Kidney epithelial cell (primary cell): ENCODE data around the gene SNRK. TPM values are rescaled to one million over a fixed set of nuclear protein-coding genes. Genes with fewer than 3 reads are reported as not detected.

Experiments used
- DNase-seq: peaks from one replicate; pipeline ENCODE4 v3.0.0-alpha.2; 2010; ENCODE audit warnings: low read depth
- H3K27me3 ChIP-seq: 2 replicates; pipeline ENCODE4 v1.6.0; 2011; ENCODE audit warnings: low read length; ENCODE audit not compliant: control insufficient read depth, insufficient read depth
- H3K36me3 ChIP-seq: 2 replicates; pipeline ENCODE4 v1.5.1; 2011; ENCODE audit warnings: low read length; ENCODE audit not compliant: control insufficient read depth, insufficient read depth
- H3K4me3 ChIP-seq: 2 replicates; pipeline ENCODE4 v1.5.1; 2011; ENCODE audit warnings: low read depth, mild to moderate bottlenecking, control low read depth, low read length
- total RNA-seq: library from RNA; depleted of rRNA; stranded (reverse); fragments of >200 nt; gene quantifications from 2 replicates; pipeline ENCODE4 v1.2.3, GENCODE V29; 2015
- TF ChIP-seq, protein P1 (sequence below): IDR thresholded peaks from 2 replicates; pipeline ENCODE4 v1.5.1; 2011; ENCODE audit warnings: mild to moderate bottlenecking, moderate library complexity, low read length, control low read depth, inconsistent platforms; ENCODE audit not compliant: insufficient read depth, poor library complexity, severe bottlenecking

Gene SNRK
- total RNA-seq, 1 donor from 2014 or later, result 25.0 TPM

DNA sequence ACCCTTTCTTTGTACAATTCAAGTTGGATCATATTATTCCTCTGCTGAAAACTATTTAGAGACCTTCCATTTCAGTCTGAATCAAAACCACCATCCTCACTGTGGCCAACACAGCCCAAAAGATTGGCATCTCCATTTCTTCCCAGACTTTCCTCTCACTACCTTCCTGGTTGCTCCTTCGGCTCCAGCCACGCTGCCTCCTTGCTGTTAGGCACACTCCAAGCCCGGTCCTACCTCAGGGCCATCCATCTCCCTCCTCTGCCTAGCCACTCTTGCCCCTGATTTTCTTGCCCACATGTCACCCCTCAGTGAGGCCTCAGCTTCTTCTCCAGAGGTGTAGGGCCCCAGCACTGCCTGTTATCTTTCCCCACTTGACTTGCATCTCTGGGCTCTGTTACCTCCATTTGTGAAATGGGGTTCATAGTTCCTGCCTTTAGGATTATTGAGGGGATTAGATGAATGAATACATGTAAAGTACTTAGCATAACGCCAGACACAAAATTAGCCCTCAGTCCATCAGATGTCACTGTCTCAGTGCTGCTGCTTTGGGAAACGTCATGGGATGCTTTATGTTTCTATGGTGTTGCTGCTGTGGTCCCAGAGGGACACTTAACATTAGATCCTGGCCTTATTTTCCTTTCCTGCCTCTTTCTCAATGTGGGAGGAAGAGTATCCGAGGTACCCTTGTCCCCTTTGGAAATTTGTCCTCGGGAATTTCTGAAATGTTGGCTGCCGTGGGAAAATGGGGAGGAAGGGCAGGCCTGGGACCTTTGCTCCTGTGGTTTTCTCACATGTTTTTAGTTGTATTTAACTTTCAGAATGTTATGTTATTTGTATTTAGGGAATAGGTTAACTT, 31.3 kb downstream of the SNRK start:
- DNase-seq, result no peak
- H3K36me3 ChIP-seq, result no peaks in the 10 kb centered on the region
- TF ChIP-seq, protein P1, sequence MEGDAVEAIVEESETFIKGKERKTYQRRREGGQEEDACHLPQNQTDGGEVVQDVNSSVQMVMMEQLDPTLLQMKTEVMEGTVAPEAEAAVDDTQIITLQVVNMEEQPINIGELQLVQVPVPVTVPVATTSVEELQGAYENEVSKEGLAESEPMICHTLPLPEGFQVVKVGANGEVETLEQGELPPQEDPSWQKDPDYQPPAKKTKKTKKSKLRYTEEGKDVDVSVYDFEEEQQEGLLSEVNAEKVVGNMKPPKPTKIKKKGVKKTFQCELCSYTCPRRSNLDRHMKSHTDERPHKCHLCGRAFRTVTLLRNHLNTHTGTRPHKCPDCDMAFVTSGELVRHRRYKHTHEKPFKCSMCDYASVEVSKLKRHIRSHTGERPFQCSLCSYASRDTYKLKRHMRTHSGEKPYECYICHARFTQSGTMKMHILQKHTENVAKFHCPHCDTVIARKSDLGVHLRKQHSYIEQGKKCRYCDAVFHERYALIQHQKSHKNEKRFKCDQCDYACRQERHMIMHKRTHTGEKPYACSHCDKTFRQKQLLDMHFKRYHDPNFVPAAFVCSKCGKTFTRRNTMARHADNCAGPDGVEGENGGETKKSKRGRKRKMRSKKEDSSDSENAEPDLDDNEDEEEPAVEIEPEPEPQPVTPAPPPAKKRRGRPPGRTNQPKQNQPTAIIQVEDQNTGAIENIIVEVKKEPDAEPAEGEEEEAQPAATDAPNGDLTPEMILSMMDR, result no peak
- no peak overlapping the region for H3K4me3 ChIP-seq
- H3K27me3 ChIP-seq, result no peaks in the 10 kb centered on the region

DNA sequence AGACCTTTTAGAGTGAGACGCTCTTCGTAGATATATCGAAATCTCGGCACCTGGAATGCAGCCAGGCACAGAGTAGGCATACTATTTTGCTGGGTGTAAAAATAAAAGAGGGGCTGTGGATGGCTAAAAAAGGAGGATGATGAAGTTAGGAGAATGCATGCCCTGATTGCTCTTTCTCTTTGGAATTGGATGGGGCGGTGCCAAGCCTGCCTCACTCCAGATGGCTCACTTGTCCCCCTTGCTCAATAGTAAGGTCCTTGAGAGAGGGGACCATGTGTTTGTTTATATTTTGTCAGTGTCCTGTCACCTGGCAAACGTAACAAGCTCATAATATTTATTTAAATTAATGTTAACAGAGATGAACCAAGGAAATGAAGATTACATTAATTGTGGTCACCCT, 33.0 kb downstream of the SNRK start:
- TF ChIP-seq, protein P1, result no peak
- H3K4me3 ChIP-seq, result no peak overlapping the region
- no peak for DNase-seq

GRCh38 chr3:43319794-43320193, 33.5 kb downstream of the SNRK start:
- Histone ChIP-seq H3K36me3 (no peaks in the 10 kb centered on the region), H3K27me3 (no peaks in the 10 kb centered on the region), H3K4me3 (no peak overlapping the region)
- TF ChIP-seq, protein P1, result no peak
- DNase-seq, result no peak

More for the DNA sequence above, 33.0 kb downstream of the SNRK start:
- no peaks in the 10 kb centered on the region for H3K36me3 ChIP-seq
- H3K27me3 ChIP-seq, result no peaks in the 10 kb centered on the region

DNA sequence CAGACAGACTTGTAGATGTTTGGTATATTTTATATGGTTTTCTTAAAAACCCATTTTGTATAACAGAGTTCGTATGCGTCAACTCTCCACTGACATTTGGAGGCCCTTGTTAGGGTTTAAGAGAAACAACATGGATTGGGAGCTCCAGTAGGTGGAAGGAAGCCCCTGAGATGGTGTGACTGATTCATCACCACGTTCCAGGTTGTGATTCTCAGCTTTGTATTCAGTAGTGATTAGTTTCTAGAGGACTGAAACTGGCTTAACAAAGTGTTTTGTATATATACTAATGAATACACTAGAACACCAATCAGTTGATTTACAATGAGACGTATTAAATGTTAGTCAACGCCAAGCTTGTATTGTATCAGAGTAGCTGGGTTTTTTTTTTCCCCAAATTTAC, 33.9 kb downstream of the SNRK start:
- Histone ChIP-seq H3K36me3 (no peaks in the 10 kb centered on the region), H3K4me3 (no peak overlapping the region), H3K27me3 (no peaks in the 10 kb centered on the region)
- TF ChIP-seq, protein P1, result no peak
- no peak for DNase-seq

DNA sequence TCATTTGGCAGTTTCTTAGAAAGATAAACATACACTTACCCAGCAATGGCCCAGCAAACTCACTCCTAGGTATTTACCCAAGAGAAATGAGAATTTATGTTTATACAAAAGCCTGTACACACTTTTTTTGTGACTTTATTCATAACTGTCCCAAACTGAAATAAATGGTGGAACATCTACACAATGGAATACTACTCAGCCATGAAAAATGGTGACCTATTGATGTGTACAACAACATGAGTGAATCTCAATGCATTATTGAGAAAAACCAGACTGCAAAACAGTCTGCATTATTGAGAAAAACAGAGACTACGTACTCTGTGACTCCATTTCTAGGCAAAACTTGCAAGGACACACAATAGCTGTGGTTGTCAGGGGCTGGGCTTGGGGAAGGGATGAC, 37.2 kb downstream of the SNRK start:
- Histone ChIP-seq H3K27me3 (no peaks in the 10 kb centered on the region), H3K4me3 (no peak overlapping the region), H3K36me3 (no peaks in the 10 kb centered on the region)
- no peak for DNase-seq
- TF ChIP-seq, protein P1, result no peak
